ENCODE data around the gene ZNF726. TPM values are rescaled to one million over a fixed set of nuclear protein-coding genes. Genes with fewer than 3 reads are reported as not detected.

The ZNF726 gene
- total RNA-seq, 1 experiment from 2014 or later = 0.11 TPM

DNA sequence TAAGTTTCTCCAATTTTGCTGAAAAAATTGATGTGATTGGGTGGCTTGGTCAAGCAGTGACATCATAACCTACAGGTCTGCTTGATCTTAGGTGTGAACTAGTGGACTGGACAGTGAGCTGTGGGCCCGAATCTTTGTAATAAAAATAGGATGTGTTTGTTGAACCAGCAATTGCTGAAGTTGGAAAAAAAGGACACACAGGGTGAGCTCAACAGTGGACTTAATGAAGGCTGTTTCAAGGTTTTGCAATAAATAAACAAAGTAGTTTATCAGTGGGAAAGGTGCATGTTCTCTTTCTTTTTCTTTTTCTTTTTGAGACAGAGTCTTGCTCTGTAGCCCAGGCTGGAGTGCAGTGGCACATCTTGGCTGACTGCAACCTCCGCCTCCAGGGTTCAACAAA, 30.3 kb upstream of the ZNF726 start:
- no peak overlapping the region for H4K91ac ChIP-seq (ENCODE audit: insufficient read length, low read depth, low read length)
- no peak overlapping the region for H3K27ac Mint-ChIP-seq
- H4K20me1 ChIP-seq (ENCODE audit: control insufficient read depth, insufficient read depth, insufficient read length) = no peaks in the 10 kb centered on the region
- no peak overlapping the region for H3K4me3 Mint-ChIP-seq
- no peak overlapping the region for H3K4ac ChIP-seq (ENCODE audit: low read depth, low read length)
- DNase-seq = no peak
- no peak overlapping the region for H3K4me2 ChIP-seq (ENCODE audit: insufficient read depth, insufficient read length, low read length)
- H3K9me3 ChIP-seq (ENCODE audit: control insufficient read depth, low read depth, low read length) = peaks cover 88% of the 10 kb centered on the region
- no peak overlapping the region for H2BK20ac ChIP-seq (ENCODE audit: low read depth, low read length, poor library complexity, severe bottlenecking)
- peaks cover 95 to 100% of the 10 kb centered on the region in 2 experiments for H3K9me3 Mint-ChIP-seq
- TF ChIP-seq, protein P1, sequence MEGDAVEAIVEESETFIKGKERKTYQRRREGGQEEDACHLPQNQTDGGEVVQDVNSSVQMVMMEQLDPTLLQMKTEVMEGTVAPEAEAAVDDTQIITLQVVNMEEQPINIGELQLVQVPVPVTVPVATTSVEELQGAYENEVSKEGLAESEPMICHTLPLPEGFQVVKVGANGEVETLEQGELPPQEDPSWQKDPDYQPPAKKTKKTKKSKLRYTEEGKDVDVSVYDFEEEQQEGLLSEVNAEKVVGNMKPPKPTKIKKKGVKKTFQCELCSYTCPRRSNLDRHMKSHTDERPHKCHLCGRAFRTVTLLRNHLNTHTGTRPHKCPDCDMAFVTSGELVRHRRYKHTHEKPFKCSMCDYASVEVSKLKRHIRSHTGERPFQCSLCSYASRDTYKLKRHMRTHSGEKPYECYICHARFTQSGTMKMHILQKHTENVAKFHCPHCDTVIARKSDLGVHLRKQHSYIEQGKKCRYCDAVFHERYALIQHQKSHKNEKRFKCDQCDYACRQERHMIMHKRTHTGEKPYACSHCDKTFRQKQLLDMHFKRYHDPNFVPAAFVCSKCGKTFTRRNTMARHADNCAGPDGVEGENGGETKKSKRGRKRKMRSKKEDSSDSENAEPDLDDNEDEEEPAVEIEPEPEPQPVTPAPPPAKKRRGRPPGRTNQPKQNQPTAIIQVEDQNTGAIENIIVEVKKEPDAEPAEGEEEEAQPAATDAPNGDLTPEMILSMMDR (conservative IDR thresholded peaks at IDR 0.05) = no peak
- H3K4me1 Mint-ChIP-seq = no peaks in the 10 kb centered on the region
- no peak overlapping the region for H3T11ph ChIP-seq (ENCODE audit: low read length)
- H3K36me3 Mint-ChIP-seq (ENCODE audit: insufficient read depth in 1 of 3, low read depth in 3 of 3) = peaks cover 11 to 19% (median 16%) of the 10 kb centered on the region in 3 experiments; a peak in 6 of 7 replicates
- H3K18ac ChIP-seq (ENCODE audit: insufficient read length, low read depth, low read length) = no peak overlapping the region
- no peak overlapping the region for H2BK15ac ChIP-seq (ENCODE audit: low read depth, low read length)
- H3K79me1 ChIP-seq (ENCODE audit: insufficient read depth, low read depth, low read length, poor library complexity, severe bottlenecking) = no peaks in the 10 kb centered on the region
- no peak overlapping the region for H2AK5ac ChIP-seq (ENCODE audit: insufficient read length, low read length)
- H3K79me2 ChIP-seq (ENCODE audit: insufficient read depth, low read length) = no peaks in the 10 kb centered on the region
- H3K27me3 ChIP-seq (ENCODE audit: insufficient read depth, low read length) = no peaks in the 10 kb centered on the region
- no peak overlapping the region for H2BK120ac ChIP-seq (ENCODE audit: low read depth, low read length, poor library complexity, severe bottlenecking)
- H3K14ac ChIP-seq (ENCODE audit: insufficient read depth, low read length) = no peak overlapping the region
- H2BK5ac ChIP-seq (ENCODE audit: insufficient read length, low read length) = no peak overlapping the region
- H3K9ac ChIP-seq (ENCODE audit: extremely low read depth, insufficient read length, low read length) = no peak overlapping the region
- H3K27me3 Mint-ChIP-seq (ENCODE audit: low read depth) = peaks cover 3% of the 10 kb centered on the region
- no CpG with 5 or more reads among the region's 2 CpGs for WGBS (ENCODE audit: extremely low coverage, insufficient read length, low lambda C conversion rate)
- no peak overlapping the region for H3K23ac ChIP-seq (ENCODE audit: insufficient read length, low read depth, low read length)
- no peak overlapping the region for H2BK12ac ChIP-seq (ENCODE audit: insufficient read length, low read depth, low read length)
- no peaks in the 10 kb centered on the region for H3K23me2 ChIP-seq (ENCODE audit: insufficient read length, low read depth, low read length, poor library complexity, severe bottlenecking)
- no peak overlapping the region for H3K56ac ChIP-seq (ENCODE audit: insufficient read length, low read depth, low read length)
- H3K27ac ChIP-seq (ENCODE audit: insufficient read length, low read depth, low read length) = no peak overlapping the region
- H4K5ac ChIP-seq (ENCODE audit: insufficient read length, low read depth, low read length) = no peak overlapping the region
- no peak overlapping the region for H4K8ac ChIP-seq (replicated peaks; ENCODE audit: insufficient read length, low read depth, low read length)
- no peak overlapping the region for H2AFZ ChIP-seq (ENCODE audit: low read length)
- no peaks in the 10 kb centered on the region for H3K4me1 ChIP-seq (ENCODE audit: insufficient read depth, low read length)
